ENCODE data around the gene UST.

Gene UST

DNA sequence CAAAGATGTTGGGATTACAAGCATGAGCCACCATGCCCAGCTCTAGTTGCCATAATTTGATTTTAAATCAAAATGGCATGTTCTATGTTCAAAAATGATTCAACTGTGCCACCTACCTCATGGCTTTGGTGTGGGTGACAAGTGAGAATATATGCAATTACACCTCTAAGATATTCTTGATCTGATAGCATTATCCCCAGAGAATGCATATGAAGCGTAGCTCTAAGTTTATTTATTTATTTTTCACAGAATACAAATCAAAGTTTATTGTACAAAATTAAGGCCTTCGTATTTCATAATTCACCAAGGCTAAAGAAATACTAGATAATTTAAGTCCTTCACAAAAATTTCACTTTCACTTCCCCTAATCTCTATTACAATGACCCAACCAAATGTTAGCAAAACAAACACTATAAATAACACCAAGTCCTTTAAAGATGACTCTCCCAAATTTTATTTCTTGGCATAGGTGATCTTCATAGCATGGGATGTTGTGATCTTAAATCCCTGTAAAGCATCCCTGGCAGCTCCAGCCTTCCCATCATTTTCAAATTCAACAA is 364.8 kb downstream of the UST start:
- H3K27me3 Mint-ChIP-seq (ENCODE audit: low read depth, poor library complexity): peaks cover 4% of the 10 kb centered on the region
- no peak overlapping the region for H3K4me3 Mint-ChIP-seq
- H3K9me3 Mint-ChIP-seq: peaks cover 22% of the 10 kb centered on the region
- no peak for DNase-seq
- H3K27ac Mint-ChIP-seq: no peak overlapping the region
- H3K36me3 Mint-ChIP-seq (ENCODE audit: low read depth): peaks cover 5% of the 10 kb centered on the region
- peaks cover 8% of the 10 kb centered on the region for H3K4me1 Mint-ChIP-seq
- TF ChIP-seq, protein P1, sequence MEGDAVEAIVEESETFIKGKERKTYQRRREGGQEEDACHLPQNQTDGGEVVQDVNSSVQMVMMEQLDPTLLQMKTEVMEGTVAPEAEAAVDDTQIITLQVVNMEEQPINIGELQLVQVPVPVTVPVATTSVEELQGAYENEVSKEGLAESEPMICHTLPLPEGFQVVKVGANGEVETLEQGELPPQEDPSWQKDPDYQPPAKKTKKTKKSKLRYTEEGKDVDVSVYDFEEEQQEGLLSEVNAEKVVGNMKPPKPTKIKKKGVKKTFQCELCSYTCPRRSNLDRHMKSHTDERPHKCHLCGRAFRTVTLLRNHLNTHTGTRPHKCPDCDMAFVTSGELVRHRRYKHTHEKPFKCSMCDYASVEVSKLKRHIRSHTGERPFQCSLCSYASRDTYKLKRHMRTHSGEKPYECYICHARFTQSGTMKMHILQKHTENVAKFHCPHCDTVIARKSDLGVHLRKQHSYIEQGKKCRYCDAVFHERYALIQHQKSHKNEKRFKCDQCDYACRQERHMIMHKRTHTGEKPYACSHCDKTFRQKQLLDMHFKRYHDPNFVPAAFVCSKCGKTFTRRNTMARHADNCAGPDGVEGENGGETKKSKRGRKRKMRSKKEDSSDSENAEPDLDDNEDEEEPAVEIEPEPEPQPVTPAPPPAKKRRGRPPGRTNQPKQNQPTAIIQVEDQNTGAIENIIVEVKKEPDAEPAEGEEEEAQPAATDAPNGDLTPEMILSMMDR (IDR thresholded peaks at IDR 0.05): no peak

GRCh38 chr6:149112976-149113375 is 366.1 kb downstream of the UST start:
- H3K4me3 Mint-ChIP-seq: no peak overlapping the region

DNA sequence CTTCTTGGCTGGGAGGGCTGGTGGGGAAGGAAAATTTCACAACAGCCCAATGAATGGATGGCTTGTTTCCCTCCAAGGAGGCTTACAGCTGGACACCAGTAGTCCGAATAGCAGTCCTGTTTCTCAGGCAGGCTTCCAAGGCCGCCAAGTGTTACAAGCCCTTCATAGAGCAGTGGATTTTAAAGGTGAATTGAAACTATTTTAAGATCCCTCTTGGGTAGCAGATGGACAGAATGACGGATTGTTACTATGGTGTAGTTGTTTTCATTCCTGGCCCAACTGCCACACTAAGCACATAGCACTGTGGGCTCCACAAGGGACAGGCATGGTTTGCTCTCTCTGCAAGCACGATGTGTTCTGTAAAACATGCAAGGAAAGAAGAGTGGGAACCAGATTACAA is 367.3 kb downstream of the UST start:
- Mint-ChIP-seq H3K27me3 (ENCODE audit: low read depth, poor library complexity) (peaks cover 4% of the 10 kb centered on the region), H3K9me3 (peaks cover 22% of the 10 kb centered on the region), H3K27ac (no peak overlapping the region), H3K36me3 (ENCODE audit: low read depth) (peaks cover 5% of the 10 kb centered on the region), H3K4me3 (no peak overlapping the region), H3K4me1 (no peaks in the 10 kb centered on the region)
- no peak for DNase-seq
- TF ChIP-seq, protein P1 (IDR thresholded peaks at IDR 0.05): no peak

More at GRCh38 chr6:149112976-149113375, 366.1 kb downstream of the UST start:
- H3K36me3 Mint-ChIP-seq (ENCODE audit: low read depth): peaks cover 5% of the 10 kb centered on the region
- TF ChIP-seq, protein P1 (IDR thresholded peaks at IDR 0.05): no peak
- no peak for DNase-seq
- peaks cover 22% of the 10 kb centered on the region for H3K9me3 Mint-ChIP-seq
- H3K27me3 Mint-ChIP-seq (ENCODE audit: low read depth, poor library complexity): peaks cover 4% of the 10 kb centered on the region
- peaks cover 8% of the 10 kb centered on the region for H3K4me1 Mint-ChIP-seq
- no peak overlapping the region for H3K27ac Mint-ChIP-seq

DNA sequence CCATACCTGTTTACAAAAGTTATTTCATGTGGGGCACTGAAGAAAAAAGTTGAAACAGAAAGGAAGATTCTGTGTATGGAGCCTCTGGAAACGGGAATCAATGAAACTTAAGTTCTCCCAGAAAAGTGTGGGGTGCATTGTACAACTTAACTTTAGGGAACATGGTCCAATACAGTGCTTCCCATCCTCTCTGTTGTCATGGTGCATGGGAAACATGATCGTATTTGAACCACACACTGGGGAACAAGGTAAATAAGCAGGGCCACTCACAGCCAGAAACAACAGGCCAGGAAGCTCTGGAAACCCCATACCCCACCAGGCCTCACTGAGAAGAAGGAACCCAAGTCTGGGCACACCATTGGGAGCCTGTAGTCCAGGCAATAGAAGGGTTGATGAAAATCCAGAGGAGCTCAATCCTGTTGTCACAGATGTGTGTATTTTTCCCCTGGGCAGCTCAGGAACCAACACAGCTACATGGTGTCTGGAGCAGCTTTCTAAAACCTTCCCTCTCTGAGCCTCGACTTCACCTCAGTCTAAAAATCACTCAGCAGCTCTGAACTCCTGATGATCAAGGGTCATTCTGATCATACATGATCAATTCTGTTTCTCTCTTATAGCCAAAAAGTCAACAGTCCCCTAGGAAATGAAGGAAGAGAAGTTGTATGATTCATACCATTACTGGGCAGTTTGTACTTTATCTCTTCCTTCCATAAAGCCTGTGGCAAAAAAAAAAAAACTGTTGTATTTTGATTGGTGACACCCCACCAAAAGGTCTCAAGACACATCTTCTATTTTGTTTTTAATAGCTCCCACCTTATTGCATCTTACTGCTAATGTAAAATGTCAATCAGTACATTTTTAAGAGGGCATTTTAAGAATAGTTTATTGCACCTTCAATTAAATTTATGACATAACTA is 372.2 kb downstream of the UST start:
- H3K4me3 Mint-ChIP-seq: no peak overlapping the region
- H3K4me1 Mint-ChIP-seq: no peaks in the 10 kb centered on the region
- peaks cover 4% of the 10 kb centered on the region for H3K27me3 Mint-ChIP-seq (ENCODE audit: low read depth, poor library complexity)
- H3K36me3 Mint-ChIP-seq (ENCODE audit: low read depth): no peaks in the 10 kb centered on the region
- no peak overlapping the region for H3K27ac Mint-ChIP-seq
- DNase-seq: no peak
- TF ChIP-seq, protein P1 (IDR thresholded peaks at IDR 0.05): no peak
- H3K9me3 Mint-ChIP-seq: peaks cover 6% of the 10 kb centered on the region

GRCh38 chr6:149122850-149123821 is 376.3 kb downstream of the UST start:
- H3K4me1 Mint-ChIP-seq: no peaks in the 10 kb centered on the region

More at GRCh38 chr6:149122850-149123821, 376.3 kb downstream of the UST start:
- no peaks in the 10 kb centered on the region for H3K36me3 Mint-ChIP-seq (ENCODE audit: low read depth)
- peaks cover 13% of the 10 kb centered on the region for H3K9me3 Mint-ChIP-seq
- H3K4me3 Mint-ChIP-seq: no peak overlapping the region
- TF ChIP-seq, protein P1 (IDR thresholded peaks at IDR 0.05): no peak
- DNase-seq: no peak
- H3K27me3 Mint-ChIP-seq (ENCODE audit: low read depth, poor library complexity): peaks cover 7% of the 10 kb centered on the region
- no peak overlapping the region for H3K27ac Mint-ChIP-seq

Measured in nephron progenitor cell (in vitro differentiated cells).